T-helper 9 cell (primary cell): ENCODE measurements around the gene GIGYF1.
"Not testable (repeated sequence)": the region's sequence is repeated elsewhere in the genome, so short reads cannot be mapped to it uniquely, and the experiment has no call there.

Experiments used
- DNase-seq: peaks from one replicate; pipeline ENCODE4 v3.0.0-alpha.2; 2020

GIGYF1 gene

DNA sequence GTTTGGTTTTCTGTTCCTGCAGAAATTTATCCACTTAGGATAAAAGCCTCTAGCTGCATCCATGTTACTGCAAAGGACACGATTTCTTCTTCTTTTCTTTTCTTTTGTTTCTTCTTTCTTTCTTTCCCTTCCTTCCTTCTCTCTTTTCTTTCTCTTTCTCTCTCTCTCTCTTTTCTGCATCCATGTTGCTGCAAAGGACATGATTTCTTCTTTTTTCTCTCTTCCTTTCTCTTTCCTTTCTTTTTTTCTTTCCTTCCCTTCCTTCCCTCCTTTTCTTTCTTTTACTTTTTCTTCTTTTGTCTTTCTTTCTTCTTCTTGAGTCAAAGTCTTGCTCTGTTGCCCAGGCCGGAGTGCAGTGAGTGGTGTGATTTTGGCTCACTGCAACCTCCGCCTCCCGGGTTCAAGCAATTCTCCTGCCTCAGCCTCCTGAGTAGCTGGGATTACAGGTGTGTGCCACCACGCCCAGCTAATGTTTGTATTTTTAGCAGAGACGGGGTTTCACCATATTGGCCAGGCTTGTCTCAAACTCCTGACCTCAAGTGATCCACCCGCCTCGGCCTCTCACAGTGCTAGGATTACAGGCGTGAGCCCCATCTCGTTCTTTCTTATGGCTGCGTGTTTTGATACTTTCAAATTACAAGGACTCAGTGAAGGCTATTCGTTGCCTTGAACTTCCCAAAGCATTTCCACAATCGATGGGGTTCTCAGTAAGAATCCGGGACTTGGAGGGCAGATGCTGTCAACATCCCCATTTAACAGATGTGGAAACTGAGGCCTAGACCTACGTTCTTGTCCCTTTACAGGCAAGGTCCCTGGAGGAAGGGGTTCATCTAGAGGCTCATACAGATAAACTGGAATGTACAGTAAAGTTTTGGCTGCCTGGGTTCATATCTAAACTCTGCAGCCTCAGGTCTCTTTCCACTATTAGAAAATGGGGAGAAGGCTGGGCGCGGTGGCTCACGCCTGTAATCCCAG lies 22.4 kb downstream of the GIGYF1 start:
- DNase-seq: no peak

DNA sequence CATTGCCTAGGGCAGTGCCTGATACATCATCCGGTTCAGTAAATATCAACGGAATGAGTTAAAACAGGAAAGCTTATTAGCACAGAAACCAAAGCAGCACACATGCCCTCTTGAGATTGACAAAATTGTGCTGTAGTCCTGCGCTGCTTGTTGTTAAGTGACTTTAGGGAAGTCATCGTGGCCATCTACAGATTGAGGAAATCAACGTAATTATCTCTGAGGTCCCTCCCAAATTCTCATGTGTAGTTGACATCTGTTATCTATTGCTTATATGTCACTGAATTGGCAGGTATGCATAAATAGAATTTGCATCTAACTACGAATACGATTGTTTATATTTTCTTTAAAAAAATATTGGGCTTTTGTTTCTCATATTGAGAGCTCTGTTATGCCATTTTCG lies 24.0 kb downstream of the GIGYF1 start:
- DNase-seq: no peak

DNA sequence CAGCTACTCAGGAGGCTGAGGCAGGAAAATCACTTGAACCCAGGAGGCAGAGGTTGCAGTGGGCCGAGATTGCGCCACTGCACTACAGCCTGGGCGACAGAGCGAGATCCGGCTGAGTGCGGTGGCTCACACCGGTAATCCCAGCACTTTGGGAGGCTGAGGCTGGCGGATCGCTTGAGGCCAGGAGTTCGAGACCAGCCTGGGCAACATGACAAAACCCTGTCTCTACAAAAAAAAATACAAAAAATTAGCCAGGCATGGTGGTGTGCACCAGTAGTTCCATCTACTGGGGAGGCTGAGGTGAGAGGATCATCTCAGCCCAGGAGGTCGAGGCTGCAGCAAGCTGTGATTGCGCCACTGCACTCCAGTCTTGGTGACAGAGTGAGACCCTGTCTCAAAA lies 24.9 kb downstream of the GIGYF1 start:
- not testable (repeated sequence) for DNase-seq

DNA sequence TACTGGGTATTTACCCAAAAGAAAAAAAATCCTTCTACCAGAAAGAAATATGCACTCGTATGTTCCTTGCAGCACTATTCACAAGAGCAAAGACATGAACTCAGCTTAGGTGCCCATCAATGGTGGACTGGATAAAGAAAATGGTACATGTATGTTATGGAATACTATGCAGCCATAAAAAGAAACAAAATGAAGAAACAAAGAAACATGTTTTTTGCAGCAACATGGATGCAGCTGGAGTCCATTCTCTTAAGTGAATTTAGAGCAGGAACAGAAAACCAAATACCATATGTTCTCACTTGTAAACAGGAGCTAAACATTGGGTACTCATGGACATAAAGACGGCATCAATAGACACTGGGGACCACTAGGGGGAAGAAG lies 26.0 kb downstream of the GIGYF1 start:
- no peak for DNase-seq

- no peak for DNase-seq
Measured at GRCh38 chr7:100667331-100668068, 26.6 kb downstream of the GIGYF1 start.

GRCh38 chr7:100665168-100665726 lies 28.8 kb downstream of the GIGYF1 start:
- no peak for DNase-seq

GRCh38 chr7:100662194-100662776 lies 31.8 kb downstream of the GIGYF1 start:
- DNase-seq: not testable (repeated sequence)

DNA sequence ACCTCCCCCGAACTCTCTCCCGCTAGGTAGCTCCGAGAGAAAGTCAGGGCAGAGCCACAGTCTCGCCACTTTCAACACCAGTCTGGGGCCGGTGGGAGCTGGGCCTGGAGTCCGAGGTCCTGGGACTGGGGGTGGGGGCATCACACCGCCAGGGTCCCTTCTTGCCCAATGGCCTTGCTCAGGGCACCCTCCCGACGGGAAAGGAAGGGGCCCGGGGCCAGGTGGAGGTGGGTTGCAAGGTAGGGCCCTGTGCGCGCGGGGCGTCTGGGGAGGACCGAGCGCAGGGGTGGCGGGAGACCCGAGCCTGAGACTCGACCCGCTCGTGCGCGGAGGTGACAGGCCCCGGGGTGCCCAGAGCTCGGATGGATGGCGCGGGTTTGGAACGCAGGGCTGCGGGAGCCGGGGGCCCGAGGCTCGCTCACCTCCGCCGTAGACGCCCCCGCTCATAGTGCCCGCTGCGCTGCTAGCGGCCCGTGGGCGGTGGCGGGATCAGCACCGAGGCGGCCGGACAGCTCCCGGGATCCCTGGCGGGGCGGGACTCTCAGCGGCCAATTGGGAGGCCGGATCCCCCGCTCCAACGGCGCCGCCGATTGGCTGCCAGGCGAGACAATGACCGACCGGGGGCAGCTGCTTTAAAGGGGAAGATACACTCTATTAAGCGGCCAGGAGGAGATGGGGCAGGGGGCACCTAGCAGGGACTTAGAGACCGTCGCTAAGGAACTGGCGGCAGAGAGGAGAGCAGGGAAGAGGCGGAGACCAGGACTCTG lies 38.0 kb downstream of the GIGYF1 start, which contains the start of gene ACTL6B:
Gene ACTL6B, minus strand, starts transcription at position 541 of the 767 bp plus-strand sequence. Its CDS starts 94 bp downstream, at position 447.
- peak; percentile 46 for DNase-seq

GRCh38 chr7:100654908-100655831 lies 38.9 kb downstream of the GIGYF1 start:
- DNase-seq: no peak

DNA sequence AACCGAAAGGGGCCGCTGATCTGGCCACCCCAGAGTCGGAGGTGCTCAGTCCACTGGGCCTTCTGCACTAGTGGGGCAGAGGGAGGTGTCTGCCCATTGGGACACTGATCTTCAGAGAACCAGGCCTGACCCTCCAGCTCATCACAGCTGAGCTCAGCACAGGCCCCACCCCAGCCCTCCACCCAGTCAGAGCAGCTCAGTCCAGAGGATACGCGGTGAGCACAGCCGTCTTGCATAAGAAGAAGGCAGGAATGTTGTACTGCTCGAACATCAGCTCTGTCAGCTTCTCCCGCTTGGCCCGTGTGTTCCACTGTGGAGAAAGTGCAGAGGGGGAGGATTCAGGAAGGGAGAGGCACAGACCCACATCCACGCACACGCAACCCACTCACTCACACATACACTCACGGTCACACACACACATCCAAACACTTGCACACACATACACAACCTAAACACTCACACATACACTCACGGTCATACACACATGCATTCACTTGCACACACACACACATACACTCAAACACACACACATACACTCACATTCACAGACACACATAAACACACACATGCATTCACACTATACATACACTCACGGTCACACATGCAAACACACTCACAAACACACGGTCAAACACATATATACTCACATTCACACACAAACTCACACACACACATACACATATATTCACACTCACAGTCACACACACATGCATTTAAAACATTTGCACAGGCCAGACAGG lies 44.1 kb downstream of the GIGYF1 start:
- no peak for DNase-seq

DNA sequence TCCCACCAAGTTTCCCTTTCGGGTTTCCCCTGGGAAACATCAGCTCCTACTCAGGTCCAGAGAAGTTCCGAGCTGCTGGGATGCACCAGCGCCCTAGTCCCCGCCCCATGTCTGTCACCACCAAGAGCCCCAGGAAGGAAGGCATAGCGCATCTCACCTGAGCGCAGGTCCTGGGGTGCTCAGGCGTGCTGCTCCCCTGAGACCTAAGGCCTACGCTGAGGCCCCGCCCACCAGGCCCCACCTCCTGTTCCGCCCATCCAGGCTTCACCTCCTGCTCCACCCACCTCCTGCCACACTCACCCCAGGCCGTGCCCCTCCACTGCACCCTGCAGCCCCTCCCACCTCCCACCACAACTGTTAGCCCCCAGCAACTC lies 51.5 kb downstream of the GIGYF1 start:
- DNase-seq: no peak

- DNase-seq: no peak
Measured at GRCh38 chr7:100641860-100642533, 52.1 kb downstream of the GIGYF1 start.

DNA sequence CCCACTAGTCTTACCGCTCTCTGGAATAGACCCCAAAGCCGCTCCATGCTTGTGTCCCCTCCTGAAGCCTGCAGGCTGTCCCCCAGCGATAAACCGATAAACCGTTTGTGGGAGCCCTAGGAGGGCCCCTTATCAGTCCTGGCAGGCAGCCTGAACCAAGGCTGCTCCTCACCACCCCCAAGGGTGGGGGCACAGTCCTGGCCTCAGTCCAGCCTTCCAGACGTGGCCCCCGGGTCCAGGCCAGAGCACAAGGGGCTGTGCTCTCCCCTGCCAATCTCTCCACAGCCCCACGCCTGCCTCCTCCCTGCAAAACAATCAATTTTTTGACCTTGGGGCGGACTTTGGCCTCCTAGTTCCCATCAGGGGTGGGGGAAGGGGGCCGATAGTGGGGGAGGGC lies 52.6 kb downstream of the GIGYF1 start, which contains the start of gene TFR2:
Gene TFR2, minus strand, starts transcription at position 90 of the 397 bp plus-strand sequence. Its CDS starts 43 bp downstream, at position 47.
- DNase-seq: no peak

DNA sequence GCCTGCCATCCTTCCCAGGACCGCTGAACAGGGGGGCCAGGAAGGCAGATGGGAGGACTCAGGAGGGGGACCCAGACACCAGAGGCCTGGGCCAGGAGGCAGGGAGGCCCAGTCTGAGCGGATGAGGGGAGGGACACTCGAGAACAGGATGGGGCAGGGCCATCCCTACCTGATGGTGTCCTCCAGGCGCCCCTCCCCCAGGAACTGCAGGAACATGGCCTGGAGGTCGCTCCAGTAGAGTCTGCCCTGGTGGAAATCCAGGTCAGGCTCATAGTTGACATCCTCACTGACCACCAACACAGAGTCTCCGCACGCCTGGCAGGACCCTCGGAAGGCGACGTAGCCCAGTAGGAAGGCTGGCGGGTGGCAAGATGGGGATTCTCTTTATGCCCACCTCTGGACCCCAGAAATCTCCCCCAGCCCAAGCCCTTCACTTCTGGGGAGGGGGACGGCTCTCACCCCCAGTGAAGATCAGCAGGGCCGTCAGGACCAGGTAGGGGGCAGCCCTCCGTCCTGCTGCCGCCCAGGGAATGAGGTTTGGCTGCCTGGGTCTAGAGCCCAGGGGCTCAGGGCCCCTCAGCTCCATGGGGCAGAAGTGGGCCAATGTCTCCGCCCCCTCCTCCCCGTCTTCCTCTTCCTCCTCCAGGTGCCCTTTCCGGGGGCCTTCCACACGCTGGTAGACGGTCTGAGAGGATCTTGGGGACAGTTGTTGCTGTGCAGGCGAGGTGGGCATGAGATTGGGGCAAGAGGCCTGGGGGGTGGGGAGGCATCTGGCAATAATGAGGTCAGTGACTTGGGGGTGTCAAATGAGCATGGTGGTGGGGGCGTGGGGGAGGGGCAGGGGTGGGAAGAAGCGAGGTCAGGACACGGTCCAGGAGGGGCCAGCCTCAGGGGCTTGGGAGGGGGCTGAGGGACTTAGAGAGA lies 53.3 kb downstream of the GIGYF1 start:
- DNase-seq: no peak

DNA sequence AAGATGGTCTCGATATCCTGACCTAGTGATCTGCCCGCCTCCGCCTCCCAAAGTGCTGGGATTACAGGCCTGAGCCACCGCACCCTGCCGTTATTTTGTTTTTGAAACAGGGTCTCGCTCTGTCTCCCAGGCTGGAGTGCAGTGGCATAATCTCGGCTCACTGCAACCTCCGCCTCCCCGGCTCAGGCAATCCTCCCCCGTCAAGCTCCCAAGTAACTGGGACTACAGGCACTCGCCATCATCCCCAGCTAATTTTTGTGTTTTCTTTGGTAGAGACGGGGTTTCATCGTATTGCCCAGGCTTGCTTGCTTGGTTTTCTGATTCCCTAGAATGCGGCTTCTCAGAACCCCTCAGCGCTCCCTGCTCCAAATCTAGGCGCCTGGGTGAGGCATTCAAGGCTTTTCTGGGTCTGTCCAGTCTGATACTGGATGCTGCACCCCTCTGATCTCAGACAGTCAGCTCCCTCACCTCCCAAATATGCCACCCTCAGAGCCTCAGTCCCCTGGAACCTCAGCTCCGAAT lies 54.0 kb downstream of the GIGYF1 start:
- DNase-seq: no peak

DNA sequence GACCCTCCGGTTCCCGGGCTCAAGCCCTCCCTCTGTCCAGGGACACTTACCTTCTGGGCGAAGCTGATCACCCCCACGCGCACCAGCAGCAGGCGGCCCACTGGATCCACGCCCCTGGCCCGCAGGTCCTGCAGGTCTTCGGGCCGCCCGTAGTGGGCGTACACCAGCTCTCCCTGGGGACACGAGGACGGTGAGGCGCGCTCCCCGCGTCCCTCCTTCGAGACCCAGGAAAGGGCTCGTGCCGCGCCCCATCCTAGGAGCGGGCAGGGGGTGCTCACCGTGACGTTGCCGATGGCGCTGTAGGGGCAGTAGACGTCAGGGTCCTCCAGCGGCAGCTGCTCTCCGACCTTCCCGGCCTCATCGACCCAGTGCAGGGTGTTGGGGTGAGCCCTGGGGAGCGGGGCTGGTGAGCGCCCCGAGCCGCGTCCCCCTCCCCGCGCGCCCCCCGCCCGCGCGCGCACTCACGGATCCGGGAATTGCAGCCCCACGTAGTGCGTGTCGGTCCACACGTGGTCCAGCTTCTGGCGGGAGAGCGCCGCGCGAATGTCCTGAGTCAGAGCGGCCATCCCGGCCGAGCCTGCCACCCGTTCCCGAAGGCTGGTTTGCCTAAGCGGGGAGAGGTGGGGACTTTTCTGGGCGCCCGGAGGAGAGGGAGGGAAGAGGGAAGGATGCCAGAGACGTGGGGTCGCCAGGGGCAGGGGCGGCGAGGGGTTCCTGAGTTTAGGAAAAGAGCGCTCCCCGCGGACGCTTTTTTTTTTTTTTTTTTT lies 60.9 kb downstream of the GIGYF1 start:
- DNase-seq: peak; percentile 46

- DNase-seq: no peak
Measured at GRCh38 chr7:100630066-100630465, 64.0 kb downstream of the GIGYF1 start.
